SK-N-SH (cell line): ENCODE data around the gene GRIK3. TPM values are rescaled to one million over a fixed set of nuclear protein-coding genes. Genes with fewer than 3 reads are reported as not detected.

Experiments used
- CTCF ChIA-PET: fragments of 300-600, 350-600 bp; formaldehyde crosslinking; extraction: SDS; loops from one replicate; lab custom pipeline; 2021; lab: Yijun Ruan, JAX
- POLR2A ChIA-PET: fragments of 350-600 bp; sonication (Branson Sonifier 250); formaldehyde crosslinking; extraction: SDS; loops from one replicate; lab custom pipeline; 2020; ENCODE audit warnings: antibody characterized with exemption, inconsistent platforms; lab: Yijun Ruan, JAX
- DNase-seq: peaks from one replicate; pipeline ENCODE4 v3.0.0; 2012
- H2AFZ ChIP-seq: fragments of 200-600 bp; sonication (generic); 2 replicates; pipeline ENCODE4 v1.8.1; 2016; ENCODE audit warnings: antibody characterized with exemption, mild to moderate bottlenecking, low read depth
- H3F3A ChIP-seq: fragments of 200-600 bp; sonication (generic); replicated peaks from 2 replicates; pipeline ENCODE3; 2016; ENCODE audit warnings: antibody characterized with exemption, mild to moderate bottlenecking; ENCODE audit not compliant: insufficient read depth
- H3K27ac ChIP-seq, 2 experiments: fragments of 200-500 bp in 1 of 2; fragments of 200-600 bp in 1 of 2; sonication (Bioruptor generic) in 1 of 2; sonication (generic), shearing (Covaris generic) in 1 of 2; 2 replicates each; pipeline versions ENCODE4 v1.5.1 to v1.6.1; 2014 to 2016; ENCODE audit warnings: low read depth in 2 of 2, inconsistent platforms in 1 of 2, low read length in 1 of 2, mild to moderate bottlenecking in 1 of 2, mixed read lengths in 1 of 2
- H3K27me3 ChIP-seq: fragments of 200-600 bp; sonication (generic), shearing (Covaris generic); 2 replicates; pipeline ENCODE4 v1.6.1; 2016; ENCODE audit warnings: mixed run types; ENCODE audit not compliant: insufficient read depth
- H3K36me3 ChIP-seq, 2 experiments: fragments of 200-500 bp in 1 of 2; fragments of 200-600 bp in 1 of 2; sonication (Bioruptor generic) in 1 of 2; sonication (generic) in 1 of 2; replicated peaks in 1 of 2; 2 replicates each; pipeline versions ENCODE3 to v1.5.1; 2014 to 2016; ENCODE audit warnings: low read length in 1 of 2, mild to moderate bottlenecking in 1 of 2; ENCODE audit not compliant: insufficient read depth in 2 of 2, control insufficient read depth in 1 of 2
- H3K4me1 ChIP-seq, 2 experiments: fragments of 200-500 bp in 1 of 2; fragments of 200-600 bp in 1 of 2; sonication (Bioruptor generic) in 1 of 2; sonication (generic), shearing (Covaris generic) in 1 of 2; 2 replicates each; pipeline versions ENCODE4 v1.5.1 to v1.6.1; 2014 to 2016; ENCODE audit warnings: low read depth in 1 of 2, low read length in 1 of 2, mixed run types in 1 of 2; ENCODE audit not compliant: insufficient read depth in 2 of 2, control insufficient read depth in 1 of 2
- H3K4me2 ChIP-seq: fragments of 200-600 bp; sonication (generic), shearing (Covaris generic); 2 replicates; pipeline ENCODE4 v1.6.1; 2017; ENCODE audit warnings: mixed run types
- H3K4me3 ChIP-seq, 2 experiments: fragments of 200-500 bp in 1 of 2; fragments of 200-600 bp in 1 of 2; sonication (Bioruptor generic) in 1 of 2; sonication (generic), shearing (Covaris generic) in 1 of 2; 2 replicates each; pipeline versions ENCODE4 v1.5.1 to v1.8.1; 2014 to 2016; ENCODE audit warnings: low read depth in 2 of 2, inconsistent platforms in 1 of 2, low read length in 1 of 2, mild to moderate bottlenecking in 1 of 2, mixed read lengths in 1 of 2, moderate library complexity in 1 of 2
- H3K79me2 ChIP-seq: fragments of 200-600 bp; sonication (generic); 2 replicates; pipeline ENCODE4 v1.8.1; 2017; ENCODE audit warnings: mild to moderate bottlenecking; ENCODE audit not compliant: insufficient read depth
- H3K9ac ChIP-seq: fragments of 200-600 bp; sonication (generic); 2 replicates; pipeline ENCODE4 v1.6.1; 2017; ENCODE audit warnings: mixed run types
- H3K9me2 ChIP-seq: fragments of 200-600 bp; sonication (generic); 2 replicates; pipeline ENCODE4 v1.6.1; 2017; ENCODE audit warnings: mixed run types
- H3K9me3 ChIP-seq: fragments of 200-600 bp; sonication (generic); 2 replicates; pipeline ENCODE4 v1.6.1; 2017; ENCODE audit warnings: mixed run types, mild to moderate bottlenecking, moderate library complexity
- H4K20me1 ChIP-seq: fragments of 200-600 bp; sonication (generic); 2 replicates; pipeline ENCODE4 v1.6.1; 2017; ENCODE audit warnings: mild to moderate bottlenecking, mixed run types; ENCODE audit not compliant: insufficient read depth
- ELF1 ChIP-seq: IDR thresholded peaks from 2 replicates; pipeline ENCODE4 v1.4.0; 2012
- FOSL2 ChIP-seq: IDR thresholded peaks from 2 replicates; pipeline ENCODE4 v1.4.0; 2012; ENCODE audit warnings: low read depth, mild to moderate bottlenecking, moderate library complexity, borderline replicate concordance
- FOXJ3 ChIP-seq: sonication (generic); formaldehyde crosslinking; IDR thresholded peaks from 2 replicates; pipeline ENCODE4 v1.5.1; 2020; ENCODE audit warnings: mild to moderate bottlenecking, missing genetic modification reagents
- FOXM1 ChIP-seq: IDR thresholded peaks from 2 replicates; pipeline ENCODE4 v1.4.0; 2012; ENCODE audit warnings: low read depth, mild to moderate bottlenecking
- GABPA ChIP-seq: IDR thresholded peaks from 2 replicates; pipeline ENCODE4 v1.4.0; 2012; ENCODE audit warnings: low read depth, mild to moderate bottlenecking
- IRF3 ChIP-seq: fragments of 150-350 bp; IDR thresholded peaks from 2 replicates; pipeline ENCODE4 v1.6.1; 2016; ENCODE audit warnings: mild to moderate bottlenecking, low read depth, low read length
- NFIC ChIP-seq: IDR thresholded peaks from 2 replicates; pipeline ENCODE4 v1.4.0; 2012; ENCODE audit warnings: borderline replicate concordance
- NRF1 ChIP-seq: IDR thresholded peaks from 2 replicates; pipeline ENCODE4 v1.6.1; 2012; ENCODE audit warnings: low read depth, mild to moderate bottlenecking, low read length
- RXRA ChIP-seq: IDR thresholded peaks from 2 replicates; pipeline ENCODE4 v1.4.0; 2012; ENCODE audit warnings: low read depth, mild to moderate bottlenecking, borderline replicate concordance
- SIN3A ChIP-seq: IDR thresholded peaks from 2 replicates; pipeline ENCODE4 v1.6.1; 2012; ENCODE audit warnings: low read depth, mild to moderate bottlenecking, low read length, moderate library complexity, borderline replicate concordance
- TAF1 ChIP-seq: IDR thresholded peaks from 2 replicates; pipeline ENCODE4 v1.6.1; 2012; ENCODE audit warnings: low read depth, mild to moderate bottlenecking, low read length, moderate library complexity, borderline replicate concordance
- TCF12 ChIP-seq: IDR thresholded peaks from 2 replicates; pipeline ENCODE4 v1.4.0; 2012
- TEAD4 ChIP-seq: IDR thresholded peaks from 2 replicates; pipeline ENCODE4 v1.4.0; 2012; ENCODE audit warnings: mild to moderate bottlenecking, borderline replicate concordance; ENCODE audit not compliant: insufficient read depth
- YY1 ChIP-seq: IDR thresholded peaks from 2 replicates; pipeline ENCODE4 v1.4.0; 2012; ENCODE audit warnings: low read depth, mild to moderate bottlenecking
- WGBS: methylation state at CpG from one replicate; pipeline ENCODE4 v1.1.6; 2017; ENCODE audit warnings: low lambda C conversion rate; 5-methylcytosine and 5-hydroxymethylcytosine counted together
- polyA plus RNA-seq, 3 experiments: library from polyadenylated mRNA; depleted of rRNA; stranded (reverse); fragments of >200 nt; gene quantifications; 2 replicates each; pipeline ENCODE4 v1.2.3, GENCODE V29; 2012
- TF ChIP-seq, protein P1 (sequence below): IDR thresholded peaks from 2 replicates; pipeline ENCODE4 v1.4.0; 2012; ENCODE audit warnings: low read depth, borderline replicate concordance
- TF ChIP-seq, protein P2 (sequence below): IDR thresholded peaks from 2 replicates; pipeline ENCODE4 v1.4.0; 2012; ENCODE audit warnings: low read depth
- TF ChIP-seq, protein P3 (sequence below): IDR thresholded peaks from 2 replicates; pipeline ENCODE4; 2012
- TF ChIP-seq, protein P4 (sequence below): fragments of 200-600 bp; sonication (generic); IDR thresholded peaks from 2 replicates; pipeline ENCODE4 v1.6.1; 2017; ENCODE audit warnings: antibody characterized with exemption, mild to moderate bottlenecking, moderate library complexity
- TF ChIP-seq, protein P5 (sequence below): fragments of 150-350 bp; IDR thresholded peaks from 2 replicates; pipeline ENCODE4 v1.6.1; 2017; ENCODE audit warnings: antibody characterized with exemption, low read length, low read depth, borderline replicate concordance

Gene GRIK3
- polyA plus RNA-seq, 1 of the 3 experiments (the other 2 are of a cell fraction) = not detected

DNA sequence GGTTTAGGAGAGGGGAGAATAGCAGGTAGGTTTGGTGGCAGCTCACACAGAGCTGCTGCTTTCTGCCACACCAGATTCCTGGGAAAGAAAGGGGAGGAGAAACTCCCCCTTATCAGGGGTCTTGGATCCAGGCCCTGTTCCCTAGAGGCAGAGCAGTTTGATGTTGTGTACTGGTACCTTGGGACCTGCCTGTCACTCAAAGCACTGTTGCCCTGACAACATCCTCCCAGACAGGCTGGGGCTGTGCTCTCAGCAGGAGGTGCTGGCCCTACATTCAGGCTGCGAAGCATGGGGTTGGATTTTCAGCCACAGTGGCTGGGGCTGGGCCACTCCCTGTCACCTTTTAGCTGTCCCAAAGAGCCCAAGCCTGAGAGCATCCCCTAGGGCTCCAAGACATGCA lies 188.0 kb downstream of the GRIK3 start:
- DNase-seq = peak; percentile 64
- Histone ChIP-seq H3K4me3 (no peak overlapping the region), H3K9ac (no peak overlapping the region), H3K4me1 (peaks cover 0 to 8% of the 10 kb centered on the region in 2 experiments; a peak in 1 of 4 replicates), H3K9me2 (no peaks in the 10 kb centered on the region), H4K20me1 (no peaks in the 10 kb centered on the region), H3K27me3 (no peaks in the 10 kb centered on the region), H2AFZ (no peak overlapping the region), H3K79me2 (no peaks in the 10 kb centered on the region), H3K9me3 (no peaks in the 10 kb centered on the region), H3F3A (no peaks in the 10 kb centered on the region), H3K4me2 (no peak overlapping the region), H3K36me3 (no peaks in the 10 kb centered on the region), H3K27ac (no peak overlapping the region)
- no CpG with 5 or more reads among the region's 1 CpG for WGBS
- TF ChIP-seq GABPA = no peak
- no peak for TF ChIP-seq SIN3A
- TF ChIP-seq, protein P1, sequence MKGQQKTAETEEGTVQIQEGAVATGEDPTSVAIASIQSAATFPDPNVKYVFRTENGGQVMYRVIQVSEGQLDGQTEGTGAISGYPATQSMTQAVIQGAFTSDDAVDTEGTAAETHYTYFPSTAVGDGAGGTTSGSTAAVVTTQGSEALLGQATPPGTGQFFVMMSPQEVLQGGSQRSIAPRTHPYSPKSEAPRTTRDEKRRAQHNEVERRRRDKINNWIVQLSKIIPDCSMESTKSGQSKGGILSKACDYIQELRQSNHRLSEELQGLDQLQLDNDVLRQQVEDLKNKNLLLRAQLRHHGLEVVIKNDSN = no peak
- no peak for TF ChIP-seq FOXJ3 (CRISPR knock-in tag)
- no peak for TF ChIP-seq NFIC
- TF ChIP-seq, protein P2, sequence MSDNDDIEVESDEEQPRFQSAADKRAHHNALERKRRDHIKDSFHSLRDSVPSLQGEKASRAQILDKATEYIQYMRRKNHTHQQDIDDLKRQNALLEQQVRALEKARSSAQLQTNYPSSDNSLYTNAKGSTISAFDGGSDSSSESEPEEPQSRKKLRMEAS = no peak
- TF ChIP-seq TAF1 = no peak
- no peak for TF ChIP-seq YY1
- TF ChIP-seq, protein P3, sequence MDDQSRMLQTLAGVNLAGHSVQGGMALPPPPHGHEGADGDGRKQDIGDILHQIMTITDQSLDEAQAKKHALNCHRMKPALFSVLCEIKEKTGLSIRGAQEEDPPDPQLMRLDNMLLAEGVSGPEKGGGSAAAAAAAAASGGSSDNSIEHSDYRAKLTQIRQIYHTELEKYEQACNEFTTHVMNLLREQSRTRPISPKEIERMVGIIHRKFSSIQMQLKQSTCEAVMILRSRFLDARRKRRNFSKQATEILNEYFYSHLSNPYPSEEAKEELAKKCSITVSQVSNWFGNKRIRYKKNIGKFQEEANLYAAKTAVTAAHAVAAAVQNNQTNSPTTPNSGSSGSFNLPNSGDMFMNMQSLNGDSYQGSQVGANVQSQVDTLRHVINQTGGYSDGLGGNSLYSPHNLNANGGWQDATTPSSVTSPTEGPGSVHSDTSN = no peak
- no peak for TF ChIP-seq RXRA
- TF ChIP-seq TEAD4 = no peak
- no peak for TF ChIP-seq FOXM1
- TF ChIP-seq, protein P4, sequence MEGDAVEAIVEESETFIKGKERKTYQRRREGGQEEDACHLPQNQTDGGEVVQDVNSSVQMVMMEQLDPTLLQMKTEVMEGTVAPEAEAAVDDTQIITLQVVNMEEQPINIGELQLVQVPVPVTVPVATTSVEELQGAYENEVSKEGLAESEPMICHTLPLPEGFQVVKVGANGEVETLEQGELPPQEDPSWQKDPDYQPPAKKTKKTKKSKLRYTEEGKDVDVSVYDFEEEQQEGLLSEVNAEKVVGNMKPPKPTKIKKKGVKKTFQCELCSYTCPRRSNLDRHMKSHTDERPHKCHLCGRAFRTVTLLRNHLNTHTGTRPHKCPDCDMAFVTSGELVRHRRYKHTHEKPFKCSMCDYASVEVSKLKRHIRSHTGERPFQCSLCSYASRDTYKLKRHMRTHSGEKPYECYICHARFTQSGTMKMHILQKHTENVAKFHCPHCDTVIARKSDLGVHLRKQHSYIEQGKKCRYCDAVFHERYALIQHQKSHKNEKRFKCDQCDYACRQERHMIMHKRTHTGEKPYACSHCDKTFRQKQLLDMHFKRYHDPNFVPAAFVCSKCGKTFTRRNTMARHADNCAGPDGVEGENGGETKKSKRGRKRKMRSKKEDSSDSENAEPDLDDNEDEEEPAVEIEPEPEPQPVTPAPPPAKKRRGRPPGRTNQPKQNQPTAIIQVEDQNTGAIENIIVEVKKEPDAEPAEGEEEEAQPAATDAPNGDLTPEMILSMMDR = no peak
- TF ChIP-seq IRF3 = no peak
- no peak for TF ChIP-seq FOSL2
- TF ChIP-seq, protein P5, sequence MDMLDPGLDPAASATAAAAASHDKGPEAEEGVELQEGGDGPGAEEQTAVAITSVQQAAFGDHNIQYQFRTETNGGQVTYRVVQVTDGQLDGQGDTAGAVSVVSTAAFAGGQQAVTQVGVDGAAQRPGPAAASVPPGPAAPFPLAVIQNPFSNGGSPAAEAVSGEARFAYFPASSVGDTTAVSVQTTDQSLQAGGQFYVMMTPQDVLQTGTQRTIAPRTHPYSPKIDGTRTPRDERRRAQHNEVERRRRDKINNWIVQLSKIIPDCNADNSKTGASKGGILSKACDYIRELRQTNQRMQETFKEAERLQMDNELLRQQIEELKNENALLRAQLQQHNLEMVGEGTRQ = no peak
- no peak for TF ChIP-seq NRF1
- TF ChIP-seq TCF12 = no peak
- TF ChIP-seq ELF1 = no peak
- ChIA-PET POLR2A (no interaction called here), CTCF (interaction anchor here (0.7 to 2.8 kb wide), 3 partner anchors 11 to 588 kb away, joined by 3 to 12 read pairs (median 6); no protein-coding TSS in a partner anchor)
